WTC11 (cell line): ENCODE data around the gene EDAR.

Experiments
- ARID4B ChIP-seq: sonication (generic); formaldehyde crosslinking; IDR thresholded peaks from 2 replicates; pipeline ENCODE4 v1.8.0; 2023; ENCODE audit warnings: missing genetic modification reagents, mild to moderate bottlenecking, borderline replicate concordance
- ATF2 ChIP-seq: sonication (generic); formaldehyde crosslinking; IDR thresholded peaks from 2 replicates; pipeline ENCODE4 v1.8.1; 2022; ENCODE audit warnings: low read depth, missing genetic modification reagents, borderline replicate concordance
- ELF4 ChIP-seq: sonication (generic); formaldehyde crosslinking; IDR thresholded peaks from 2 replicates; pipeline ENCODE4 v1.8.1; 2022; ENCODE audit warnings: low read depth, mild to moderate bottlenecking, moderate library complexity, missing genetic modification reagents
- GTF2I ChIP-seq: fragments of 250-450 bp; sonication (Bioruptor Pico); conservative IDR thresholded peaks from 2 replicates; pipeline ENCODE4 v1.4.0; 2021; ENCODE audit warnings: mild to moderate bottlenecking
- IRF1 ChIP-seq: sonication (generic); formaldehyde crosslinking; IDR thresholded peaks from 2 replicates; pipeline ENCODE4 v1.8.0; 2023; ENCODE audit warnings: missing genetic modification reagents
- JAZF1 ChIP-seq: fragments of 250-450 bp; sonication (Bioruptor Pico); IDR thresholded peaks from 2 replicates; pipeline ENCODE4 v1.9.0; 2021; ENCODE audit warnings: moderate library complexity, mild to moderate bottlenecking, inconsistent platforms
- JUN ChIP-seq: sonication (generic); formaldehyde crosslinking; IDR thresholded peaks from 2 replicates; pipeline ENCODE4 v1.8.0; 2023; ENCODE audit warnings: mild to moderate bottlenecking, missing genetic modification reagents
- TF ChIP-seq, protein P1 (sequence below): fragments of 200-600 bp; IDR thresholded peaks from 2 replicates; pipeline ENCODE4 v1.8.0; 2022; ENCODE audit warnings: antibody characterized with exemption
- TF ChIP-seq, protein P2 (sequence below): sonication (generic); formaldehyde crosslinking; IDR thresholded peaks from 2 replicates; pipeline ENCODE4 v1.8.0; 2022; ENCODE audit warnings: mild to moderate bottlenecking, missing genetic modification reagents
- TF ChIP-seq, protein P3 (sequence below): sonication (generic); formaldehyde crosslinking; IDR thresholded peaks from 2 replicates; pipeline ENCODE4 v1.8.0; 2022; ENCODE audit warnings: mild to moderate bottlenecking, missing genetic modification reagents
- TF ChIP-seq, protein P4 (sequence below): fragments of 250-450 bp; sonication (Bioruptor Pico); IDR thresholded peaks from 2 replicates; pipeline ENCODE4 v1.9.0; 2021; ENCODE audit warnings: mild to moderate bottlenecking

GRCh38 chr2:108853421-108853820 lies 135.6 kb downstream of the EDAR start:
- TF ChIP-seq GTF2I (CRISPR knock-in tag) (no peak), ARID4B (CRISPR knock-in tag) (no peak), JUN (CRISPR knock-in tag) (no peak), JAZF1 (CRISPR knock-in tag) (no peak), ELF4 (CRISPR knock-in tag) (no peak), IRF1 (CRISPR knock-in tag) (no peak), ATF2 (CRISPR knock-in tag) (no peak)
- TF ChIP-seq, protein P1, sequence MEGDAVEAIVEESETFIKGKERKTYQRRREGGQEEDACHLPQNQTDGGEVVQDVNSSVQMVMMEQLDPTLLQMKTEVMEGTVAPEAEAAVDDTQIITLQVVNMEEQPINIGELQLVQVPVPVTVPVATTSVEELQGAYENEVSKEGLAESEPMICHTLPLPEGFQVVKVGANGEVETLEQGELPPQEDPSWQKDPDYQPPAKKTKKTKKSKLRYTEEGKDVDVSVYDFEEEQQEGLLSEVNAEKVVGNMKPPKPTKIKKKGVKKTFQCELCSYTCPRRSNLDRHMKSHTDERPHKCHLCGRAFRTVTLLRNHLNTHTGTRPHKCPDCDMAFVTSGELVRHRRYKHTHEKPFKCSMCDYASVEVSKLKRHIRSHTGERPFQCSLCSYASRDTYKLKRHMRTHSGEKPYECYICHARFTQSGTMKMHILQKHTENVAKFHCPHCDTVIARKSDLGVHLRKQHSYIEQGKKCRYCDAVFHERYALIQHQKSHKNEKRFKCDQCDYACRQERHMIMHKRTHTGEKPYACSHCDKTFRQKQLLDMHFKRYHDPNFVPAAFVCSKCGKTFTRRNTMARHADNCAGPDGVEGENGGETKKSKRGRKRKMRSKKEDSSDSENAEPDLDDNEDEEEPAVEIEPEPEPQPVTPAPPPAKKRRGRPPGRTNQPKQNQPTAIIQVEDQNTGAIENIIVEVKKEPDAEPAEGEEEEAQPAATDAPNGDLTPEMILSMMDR: no peak
- TF ChIP-seq, protein P2, sequence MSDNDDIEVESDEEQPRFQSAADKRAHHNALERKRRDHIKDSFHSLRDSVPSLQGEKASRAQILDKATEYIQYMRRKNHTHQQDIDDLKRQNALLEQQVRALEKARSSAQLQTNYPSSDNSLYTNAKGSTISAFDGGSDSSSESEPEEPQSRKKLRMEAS (CRISPR knock-in tag): no peak
- TF ChIP-seq, protein P3, sequence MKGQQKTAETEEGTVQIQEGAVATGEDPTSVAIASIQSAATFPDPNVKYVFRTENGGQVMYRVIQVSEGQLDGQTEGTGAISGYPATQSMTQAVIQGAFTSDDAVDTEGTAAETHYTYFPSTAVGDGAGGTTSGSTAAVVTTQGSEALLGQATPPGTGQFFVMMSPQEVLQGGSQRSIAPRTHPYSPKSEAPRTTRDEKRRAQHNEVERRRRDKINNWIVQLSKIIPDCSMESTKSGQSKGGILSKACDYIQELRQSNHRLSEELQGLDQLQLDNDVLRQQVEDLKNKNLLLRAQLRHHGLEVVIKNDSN (CRISPR knock-in tag): no peak
- TF ChIP-seq, protein P4, sequence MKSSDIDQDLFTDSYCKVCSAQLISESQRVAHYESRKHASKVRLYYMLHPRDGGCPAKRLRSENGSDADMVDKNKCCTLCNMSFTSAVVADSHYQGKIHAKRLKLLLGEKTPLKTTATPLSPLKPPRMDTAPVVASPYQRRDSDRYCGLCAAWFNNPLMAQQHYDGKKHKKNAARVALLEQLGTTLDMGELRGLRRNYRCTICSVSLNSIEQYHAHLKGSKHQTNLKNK (CRISPR knock-in tag): no peak
